Dendritic cell treated with granulocyte-macrophage colony-stimulating factor and Interleukin-4, amounts not matched to agents 40 ng/mL and 50 ng/mL, for 4 days (primary cell): ENCODE measurements around the gene TNFRSF1A.

Experiments used
- H3K27ac Mint-ChIP-seq: one replicate; pipeline ENCODE4 v1.8.0; 2022; ENCODE audit warnings: mild to moderate bottlenecking, mixed read lengths
- H3K27me3 Mint-ChIP-seq: one replicate; pipeline ENCODE4 v1.8.0; 2022; ENCODE audit warnings: mild to moderate bottlenecking, mixed read lengths
- H3K36me3 Mint-ChIP-seq: one replicate; pipeline ENCODE4 v1.8.0; 2022; ENCODE audit warnings: low read depth, mixed read lengths
- H3K4me1 Mint-ChIP-seq: one replicate; pipeline ENCODE4 v1.8.0; 2022; ENCODE audit warnings: low read depth, mixed read lengths
- H3K4me3 Mint-ChIP-seq: one replicate; pipeline ENCODE4 v1.8.0; 2022; ENCODE audit warnings: mild to moderate bottlenecking, moderate library complexity, mixed read lengths
- H3K9me3 Mint-ChIP-seq: one replicate; pipeline ENCODE4 v1.8.0; 2022; ENCODE audit warnings: mixed read lengths
- intact Hi-C: fragments of 100-400 bp; cut with micrococcal nuclease; formaldehyde crosslinking; loops from one replicate; pipeline ENCODE4 v1.15.0; 2022

TNFRSF1A gene

GRCh38 chr12:6333029-6333428, 8.8 kb downstream of the TNFRSF1A start:
- Mint-ChIP-seq H3K4me1 (peaks cover 31% of the 10 kb centered on the region), H3K27ac (no peak overlapping the region), H3K36me3 (no peaks in the 10 kb centered on the region), H3K27me3 (no peaks in the 10 kb centered on the region), H3K9me3 (no peaks in the 10 kb centered on the region), H3K4me3 (peak overlapping the region; percentile 11)
- intact Hi-C loops, result no loop called here

GRCh38 chr12:6332459-6332858, 9.4 kb downstream of the TNFRSF1A start:
- Mint-ChIP-seq H3K4me3 (no peak overlapping the region), H3K4me1 (peaks cover 37% of the 10 kb centered on the region), H3K9me3 (no peaks in the 10 kb centered on the region), H3K36me3 (no peaks in the 10 kb centered on the region), H3K27me3 (no peaks in the 10 kb centered on the region), H3K27ac (no peak overlapping the region)
- intact Hi-C loops, result no loop called here

- no peaks in the 10 kb centered on the region for H3K9me3 Mint-ChIP-seq
- no peak overlapping the region for H3K4me3 Mint-ChIP-seq
- intact Hi-C loops, result no loop called here
- no peaks in the 10 kb centered on the region for H3K27me3 Mint-ChIP-seq
- no peaks in the 10 kb centered on the region for H3K36me3 Mint-ChIP-seq
- H3K4me1 Mint-ChIP-seq, result peaks cover 50% of the 10 kb centered on the region
- no peak overlapping the region for H3K27ac Mint-ChIP-seq
Measured at GRCh38 chr12:6330999-6331714, 10.7 kb downstream of the TNFRSF1A start.

GRCh38 chr12:6330192-6330591, 11.7 kb downstream of the TNFRSF1A start:
- H3K4me1 Mint-ChIP-seq, result peaks cover 58% of the 10 kb centered on the region
- intact Hi-C loops, result no loop called here
- peaks cover 6% of the 10 kb centered on the region for H3K36me3 Mint-ChIP-seq
- H3K27me3 Mint-ChIP-seq, result no peaks in the 10 kb centered on the region
- no peaks in the 10 kb centered on the region for H3K9me3 Mint-ChIP-seq
- H3K4me3 Mint-ChIP-seq, result no peak overlapping the region
- H3K27ac Mint-ChIP-seq, result no peak overlapping the region

- intact Hi-C loops, result loop anchor here (5.0 kb wide), 1 partner anchor 33 kb away; no protein-coding TSS in a partner anchor
- no peaks in the 10 kb centered on the region for H3K9me3 Mint-ChIP-seq
- H3K27me3 Mint-ChIP-seq, result no peaks in the 10 kb centered on the region
- peaks cover 12% of the 10 kb centered on the region for H3K36me3 Mint-ChIP-seq
- H3K4me3 Mint-ChIP-seq, result no peak overlapping the region
- peaks cover 63% of the 10 kb centered on the region for H3K4me1 Mint-ChIP-seq
- no peak overlapping the region for H3K27ac Mint-ChIP-seq
Measured at GRCh38 chr12:6329703-6330064, 12.2 kb downstream of the TNFRSF1A start.

GRCh38 chr12:6328945-6329702, 12.8 kb downstream of the TNFRSF1A start:
- peaks cover 17% of the 10 kb centered on the region for H3K36me3 Mint-ChIP-seq
- no peak overlapping the region for H3K4me3 Mint-ChIP-seq
- intact Hi-C loops, result loop anchor here (5.0 kb wide), 1 partner anchor 33 kb away; no protein-coding TSS in a partner anchor

GRCh38 chr12:6328045-6328779, 13.7 kb downstream of the TNFRSF1A start:
- H3K27ac Mint-ChIP-seq, result no peak overlapping the region
- no peaks in the 10 kb centered on the region for H3K9me3 Mint-ChIP-seq
- peaks cover 18% of the 10 kb centered on the region for H3K36me3 Mint-ChIP-seq
- peaks cover 77% of the 10 kb centered on the region for H3K4me1 Mint-ChIP-seq
- no peak overlapping the region for H3K4me3 Mint-ChIP-seq
- intact Hi-C loops, result loop anchor here (5.0 kb wide), 1 partner anchor 34 kb away; no protein-coding TSS in a partner anchor
- no peaks in the 10 kb centered on the region for H3K27me3 Mint-ChIP-seq

More at GRCh38 chr12:6328945-6329702, 12.8 kb downstream of the TNFRSF1A start:
- Mint-ChIP-seq H3K27ac (no peak overlapping the region), H3K27me3 (no peaks in the 10 kb centered on the region), H3K9me3 (no peaks in the 10 kb centered on the region), H3K4me1 (peaks cover 68% of the 10 kb centered on the region)

- no peak overlapping the region for H3K27ac Mint-ChIP-seq
- no peaks in the 10 kb centered on the region for H3K27me3 Mint-ChIP-seq
- H3K36me3 Mint-ChIP-seq, result peaks cover 18% of the 10 kb centered on the region
- H3K9me3 Mint-ChIP-seq, result no peaks in the 10 kb centered on the region
- intact Hi-C loops, result loop anchor here (5.0 kb wide), 1 partner anchor 35 kb away; no protein-coding TSS in a partner anchor
- no peak overlapping the region for H3K4me3 Mint-ChIP-seq
- H3K4me1 Mint-ChIP-seq, result peaks cover 83% of the 10 kb centered on the region
Measured at GRCh38 chr12:6327229-6328041, 14.4 kb downstream of the TNFRSF1A start.

- H3K4me1 Mint-ChIP-seq, result peaks cover 82% of the 10 kb centered on the region
- H3K27ac Mint-ChIP-seq, result peak overlapping the region; percentile 28
- intact Hi-C loops, result loop anchor here (5.0 kb wide), 1 partner anchor 36 kb away; no protein-coding TSS in a partner anchor
- H3K36me3 Mint-ChIP-seq, result peaks cover 18% of the 10 kb centered on the region
- H3K27me3 Mint-ChIP-seq, result no peaks in the 10 kb centered on the region
- H3K4me3 Mint-ChIP-seq, result no peak overlapping the region
- H3K9me3 Mint-ChIP-seq, result no peaks in the 10 kb centered on the region
Measured at GRCh38 chr12:6326316-6327228, 15.3 kb downstream of the TNFRSF1A start.

- H3K36me3 Mint-ChIP-seq, result peaks cover 18% of the 10 kb centered on the region
- H3K27ac Mint-ChIP-seq, result peak overlapping the region; percentile 91
- intact Hi-C loops, result loop anchor here (5.0 kb wide), 2 partner anchors 37 to 207 kb away; partner anchors contain the start of gene GAPDH
- peaks cover 68% of the 10 kb centered on the region for H3K4me1 Mint-ChIP-seq
- H3K9me3 Mint-ChIP-seq, result no peaks in the 10 kb centered on the region
- H3K27me3 Mint-ChIP-seq, result peaks cover 4% of the 10 kb centered on the region
- no peak overlapping the region for H3K4me3 Mint-ChIP-seq
Measured at GRCh38 chr12:6324936-6325750, 16.7 kb downstream of the TNFRSF1A start.

GRCh38 chr12:6323995-6324711, 17.7 kb downstream of the TNFRSF1A start:
- peak overlapping the region; percentile 91 for H3K27ac Mint-ChIP-seq
- peaks cover 63% of the 10 kb centered on the region for H3K4me1 Mint-ChIP-seq
- H3K36me3 Mint-ChIP-seq, result peaks cover 18% of the 10 kb centered on the region
- no peaks in the 10 kb centered on the region for H3K9me3 Mint-ChIP-seq
- intact Hi-C loops, result loop anchor here (5.0 kb wide), 1 partner anchor 208 kb away; the partner anchor contains the start of gene GAPDH
- peaks cover 13% of the 10 kb centered on the region for H3K27me3 Mint-ChIP-seq
- peak overlapping the region; percentile 56 for H3K4me3 Mint-ChIP-seq
